Measurements from ENCODE around the gene UBE2A. TPM values are rescaled to one million over a fixed set of nuclear protein-coding genes. Genes with fewer than 3 reads are reported as not detected.

Gene UBE2A
- 10 to 100 TPM; 76.2 to 79.6 TPM for total RNA-seq

GRCh38 chrX:119574394-119575266 lies at the start of gene UBE2A:
Gene UBE2A (plus strand): TSS chrX:119574563. CDS start chrX:119574712, 149 bp downstream.
- POLR2A ChIA-PET, result interaction anchor here (0.5 to 4.7 kb wide), 24 partner anchors 9 to 297 kb away, joined by 3 to 28 read pairs (median 4); partner anchors contain the start of genes NDUFA1, NKRF, RNF113A and RPL39
- H3K27me3 Mint-ChIP-seq, result no peaks in the 10 kb centered on the region

DNA sequence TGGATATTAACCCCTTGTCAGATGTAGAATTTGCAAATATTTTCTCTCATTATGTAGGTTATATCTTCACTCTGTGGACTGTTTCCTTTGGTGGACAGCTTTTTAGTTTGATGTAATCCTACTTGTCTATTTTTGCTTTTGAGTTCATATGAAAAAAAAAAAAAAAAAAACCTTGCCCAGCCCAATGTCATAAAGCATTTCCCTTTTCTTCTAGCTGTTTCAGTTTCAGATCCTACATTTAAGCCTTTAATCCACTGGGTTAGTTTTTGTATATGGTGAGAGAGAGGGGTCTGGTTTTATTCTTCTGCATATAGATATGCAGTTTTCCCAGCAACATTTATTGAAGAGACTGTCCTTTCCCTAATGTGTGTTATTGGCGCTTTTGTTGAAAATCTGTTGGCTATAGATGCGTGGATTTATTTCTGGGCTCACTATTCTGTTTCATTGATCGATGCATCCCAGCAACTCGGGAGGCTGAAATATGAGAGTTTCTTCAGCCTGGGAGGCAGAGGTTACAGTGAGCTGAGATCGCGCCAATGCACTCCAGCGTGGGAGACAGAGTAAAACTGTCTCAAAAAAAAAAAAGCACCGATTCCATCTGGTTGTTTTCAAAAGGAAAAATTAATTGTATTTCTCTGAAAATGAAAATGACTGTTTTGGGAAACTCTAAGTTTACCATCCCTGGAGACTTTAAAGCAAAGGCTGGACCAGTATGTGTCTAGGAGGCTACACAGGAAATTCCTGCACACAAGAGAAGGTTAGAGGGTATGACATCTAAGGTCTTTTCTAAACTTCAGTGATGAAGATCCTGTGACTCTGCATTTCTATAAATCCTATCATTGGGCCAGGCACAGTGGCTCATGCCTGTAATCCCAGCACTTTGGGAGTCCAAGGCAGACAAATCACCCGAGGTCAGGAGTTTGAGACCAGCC lies 44.8 kb upstream of the UBE2A start:
- no peak for DNase-seq
- CTCF ChIA-PET, result no interaction called here
- Mint-ChIP-seq H3K4me1 (peaks cover 1% of the 10 kb centered on the region), H3K36me3 (ENCODE audit: low read depth) (peaks cover 5% of the 10 kb centered on the region), H3K4me3 (no peak overlapping the region), H3K27me3 (no peaks in the 10 kb centered on the region), H3K27ac (no peak overlapping the region), H3K9me3 (no peaks in the 10 kb centered on the region)
- POLR2A ChIA-PET, result no interaction called here

More at GRCh38 chrX:119574394-119575266, at the start of gene UBE2A:
- Mint-ChIP-seq H3K36me3 (ENCODE audit: low read depth) (peaks cover 9% of the 10 kb centered on the region), H3K9me3 (no peaks in the 10 kb centered on the region), H3K27ac (peak within 1 kb of the TSS; percentile 81), H3K4me3 (peak within 1 kb of the TSS; percentile 93), H3K4me1 (peaks cover 30% of the 10 kb centered on the region)
- peak; percentile 88 for DNase-seq
- CTCF ChIA-PET, result interaction anchor here (0.6 to 1.6 kb wide), 4 partner anchors 58 to 313 kb away, joined by 3 read pairs; no protein-coding TSS in a partner anchor

DNA sequence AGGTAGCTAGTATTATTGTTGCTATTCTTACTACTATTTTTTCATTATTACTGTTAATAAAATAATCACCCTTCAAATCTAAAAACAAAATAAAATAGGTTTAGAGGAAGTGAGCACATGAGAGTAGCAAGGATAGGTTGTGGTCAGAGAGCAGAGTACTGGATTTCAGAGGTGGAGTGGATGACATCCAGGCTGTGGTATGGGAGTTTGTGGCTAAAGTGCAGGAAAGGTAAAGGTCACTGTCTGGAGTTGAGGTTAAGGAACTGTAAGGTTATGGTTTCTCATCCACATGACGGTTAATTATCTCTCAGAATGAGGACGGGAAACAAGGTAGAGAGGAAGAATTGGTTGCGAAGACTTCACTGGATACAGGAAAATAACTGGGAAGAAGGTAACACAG lies 36.9 kb upstream of the UBE2A start:
- Mint-ChIP-seq H3K4me1 (no peaks in the 10 kb centered on the region), H3K27me3 (no peaks in the 10 kb centered on the region), H3K4me3 (no peak overlapping the region), H3K9me3 (no peaks in the 10 kb centered on the region), H3K27ac (no peak overlapping the region), H3K36me3 (ENCODE audit: low read depth) (peaks cover 3% of the 10 kb centered on the region)
- ChIA-PET POLR2A (no interaction called here), CTCF (no interaction called here)
- no peak for DNase-seq

- no peaks in the 10 kb centered on the region for H3K4me1 Mint-ChIP-seq
- CTCF ChIA-PET, result interaction anchor here (1.1 kb wide), 1 partner anchor 23 kb away, joined by 3 read pairs; no protein-coding TSS in a partner anchor
- H3K9me3 Mint-ChIP-seq, result no peaks in the 10 kb centered on the region
- no peak overlapping the region for H3K27ac Mint-ChIP-seq
- H3K4me3 Mint-ChIP-seq, result no peak overlapping the region
- POLR2A ChIA-PET, result no interaction called here
- peak; percentile 17 for DNase-seq
- peaks cover 3% of the 10 kb centered on the region for H3K36me3 Mint-ChIP-seq (ENCODE audit: low read depth)
- H3K27me3 Mint-ChIP-seq, result no peaks in the 10 kb centered on the region
Measured at GRCh38 chrX:119539872-119540271, 34.5 kb upstream of the UBE2A start.

- POLR2A ChIA-PET, result no interaction called here
- peaks cover 3% of the 10 kb centered on the region for H3K36me3 Mint-ChIP-seq (ENCODE audit: low read depth)
- DNase-seq, result no peak
- H3K27ac Mint-ChIP-seq, result no peak overlapping the region
- H3K27me3 Mint-ChIP-seq, result no peaks in the 10 kb centered on the region
- no peaks in the 10 kb centered on the region for H3K4me1 Mint-ChIP-seq
- no peak overlapping the region for H3K4me3 Mint-ChIP-seq
- CTCF ChIA-PET, result no interaction called here
- H3K9me3 Mint-ChIP-seq, result no peaks in the 10 kb centered on the region
Measured at GRCh38 chrX:119541188-119541587, 33.2 kb upstream of the UBE2A start.

GRCh38 chrX:119549327-119550016 lies 24.9 kb upstream of the UBE2A start:
- POLR2A ChIA-PET, result no interaction called here
- CTCF ChIA-PET, result no interaction called here
- no peak for DNase-seq
- H3K4me1 Mint-ChIP-seq, result no peaks in the 10 kb centered on the region
- no peaks in the 10 kb centered on the region for H3K9me3 Mint-ChIP-seq
- H3K4me3 Mint-ChIP-seq, result no peak overlapping the region
- no peaks in the 10 kb centered on the region for H3K27me3 Mint-ChIP-seq
- no peak overlapping the region for H3K27ac Mint-ChIP-seq
- H3K36me3 Mint-ChIP-seq (ENCODE audit: low read depth), result no peaks in the 10 kb centered on the region

DNA sequence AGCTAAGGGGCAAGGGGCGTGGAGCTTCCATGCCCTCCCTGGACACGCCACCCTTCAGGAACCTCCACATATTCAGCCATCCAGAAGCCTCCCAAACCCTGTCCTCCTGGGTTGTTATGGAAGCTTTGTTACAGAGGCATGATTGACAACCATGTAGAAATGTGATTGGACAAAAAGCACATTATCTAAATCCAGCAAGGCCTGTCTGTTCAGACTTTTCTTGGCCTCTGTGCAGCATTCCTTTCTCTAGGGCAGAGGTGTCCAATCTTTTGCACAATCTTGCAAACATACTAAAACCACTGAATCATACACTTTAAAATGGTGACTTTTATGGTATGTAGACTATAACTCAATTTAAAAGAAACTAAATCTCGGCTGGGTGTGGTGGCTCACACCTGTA lies 21.9 kb upstream of the UBE2A start:
- Mint-ChIP-seq H3K27ac (no peak overlapping the region), H3K4me3 (no peak overlapping the region), H3K36me3 (ENCODE audit: low read depth) (peaks cover 6% of the 10 kb centered on the region), H3K27me3 (no peaks in the 10 kb centered on the region), H3K9me3 (no peaks in the 10 kb centered on the region), H3K4me1 (no peaks in the 10 kb centered on the region)
- ChIA-PET POLR2A (no interaction called here), CTCF (no interaction called here)
- DNase-seq, result no peak

- Mint-ChIP-seq H3K27ac (peak within 1 kb of the TSS; percentile 84), H3K27me3 (peaks cover 1% of the 10 kb centered on the region), H3K36me3 (ENCODE audit: low read depth) (no peaks in the 10 kb centered on the region), H3K4me3 (peak within 1 kb of the TSS; percentile 94), H3K9me3 (no peaks in the 10 kb centered on the region), H3K4me1 (peaks cover 19% of the 10 kb centered on the region)
- CTCF ChIA-PET, result no interaction called here
- POLR2A ChIA-PET, result interaction anchor here (0.9 to 2.2 kb wide), 5 partner anchors 10 to 97 kb away, joined by 3 to 28 read pairs (median 3); partner anchors contain the start of genes SLC25A5 and UBE2A
- peak; percentile 89 for DNase-seq
Measured at GRCh38 chrX:119565107-119565663, 9.2 kb upstream of the UBE2A start, which contains the start of gene STEEP1. Gene STEEP1 (minus strand): TSS chrX:119565409. CDS start chrX:119565355, 54 bp downstream.

DNA sequence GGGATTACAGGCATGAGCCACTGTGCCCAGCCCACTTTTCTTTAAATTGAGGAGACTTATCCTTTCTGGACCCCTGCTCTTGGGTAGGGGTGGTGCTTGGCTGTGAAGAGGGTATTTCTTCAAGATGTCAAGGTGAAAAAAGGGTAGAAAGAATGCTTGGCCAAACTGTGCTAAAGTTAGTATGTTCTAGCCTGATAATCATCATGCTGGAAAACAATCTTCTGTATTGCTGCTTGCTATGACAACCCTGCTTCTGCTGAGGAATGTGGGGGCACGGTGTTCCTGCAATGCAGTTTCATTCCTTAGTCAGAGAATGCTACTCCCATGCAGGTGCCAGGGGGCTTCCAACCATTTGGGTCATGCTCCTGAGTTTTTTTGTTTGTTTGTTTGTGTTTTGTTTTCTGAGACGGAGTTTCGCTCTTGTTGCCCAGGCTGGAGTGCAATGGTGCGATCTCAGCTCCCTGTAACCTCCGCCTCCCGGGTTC lies 4.0 kb upstream of the UBE2A start:
- peaks cover 1% of the 10 kb centered on the region for H3K27me3 Mint-ChIP-seq
- ChIA-PET CTCF (no interaction called here), POLR2A (no interaction called here)
- DNase-seq, result no peak
- H3K27ac Mint-ChIP-seq, result no peak overlapping the region
- no peaks in the 10 kb centered on the region for H3K36me3 Mint-ChIP-seq (ENCODE audit: low read depth)
- H3K9me3 Mint-ChIP-seq, result no peaks in the 10 kb centered on the region
- no peak overlapping the region for H3K4me3 Mint-ChIP-seq
- H3K4me1 Mint-ChIP-seq, result peaks cover 14% of the 10 kb centered on the region

DNA sequence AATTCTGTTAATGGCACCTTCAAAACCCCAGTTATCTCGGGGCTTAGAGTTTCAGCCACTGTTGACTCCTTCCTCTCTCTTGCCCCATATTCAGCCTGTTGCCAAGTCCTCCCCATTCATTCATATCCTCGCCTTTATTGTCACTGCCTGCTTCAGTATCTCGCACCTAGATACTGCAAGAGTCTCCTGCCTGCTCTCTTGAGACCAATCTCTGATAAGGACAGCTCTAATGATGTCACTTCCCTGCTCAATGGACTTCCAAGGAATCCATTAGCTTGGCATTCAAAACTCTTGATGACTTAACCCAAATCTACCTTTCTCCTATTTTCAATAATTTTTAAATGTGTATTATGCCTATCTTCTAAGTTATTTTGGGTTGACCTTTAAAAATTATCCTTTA lies 1.1 kb upstream of the UBE2A start:
- Mint-ChIP-seq H3K36me3 (ENCODE audit: low read depth) (peaks cover 6% of the 10 kb centered on the region), H3K9me3 (no peaks in the 10 kb centered on the region), H3K27ac (no peak overlapping the region), H3K27me3 (no peaks in the 10 kb centered on the region), H3K4me3 (peak overlapping the region; percentile 93), H3K4me1 (peaks cover 27% of the 10 kb centered on the region)
- POLR2A ChIA-PET, result interaction anchor here (1.0 to 4.7 kb wide), 8 partner anchors 8 to 280 kb away, joined by 3 to 28 read pairs (median 6); partner anchors contain the start of genes RPL39, SLC25A5, STEEP1 and UPF3B
- no peak for DNase-seq
- CTCF ChIA-PET, result interaction anchor here (1.2 kb wide), 1 partner anchor 156 kb away, joined by 3 read pairs; no protein-coding TSS in a partner anchor

GRCh38 chrX:119573840-119574393 lies 446 bp upstream of the UBE2A start:
- H3K4me1 Mint-ChIP-seq, result peaks cover 30% of the 10 kb centered on the region
- H3K27ac Mint-ChIP-seq, result peak overlapping the region; percentile 81
- ChIA-PET CTCF (interaction anchor here (1.2 to 1.6 kb wide), 2 partner anchors 58 to 156 kb away, joined by 3 read pairs; no protein-coding TSS in a partner anchor), POLR2A (interaction anchor here (0.6 to 4.7 kb wide), 15 partner anchors 9 to 297 kb away, joined by 3 to 28 read pairs (median 5); partner anchors contain the start of genes NDUFA1, RNF113A, RPL39 and SLC25A5)
- peaks cover 9% of the 10 kb centered on the region for H3K36me3 Mint-ChIP-seq (ENCODE audit: low read depth)
- no peaks in the 10 kb centered on the region for H3K9me3 Mint-ChIP-seq
- no peak for DNase-seq
- no peaks in the 10 kb centered on the region for H3K27me3 Mint-ChIP-seq
- H3K4me3 Mint-ChIP-seq, result peak overlapping the region; percentile 93
